LNCaP clone FGC (cell line): Measurements from ENCODE around the gene ZNF14.

Experiments used
- DNase-seq: peaks from one replicate; pipeline ENCODE4 v3.0.0-alpha.2; 2011; ENCODE audit warnings: low read depth
- H3K4me3 ChIP-seq: 2 replicates; pipeline ENCODE4 v1.5.1; 2011; ENCODE audit warnings: mild to moderate bottlenecking, low read depth, low read length, control low read depth
- TF ChIP-seq, protein P1 (sequence below): IDR thresholded peaks from 2 replicates; pipeline ENCODE4 v1.5.1; 2012; ENCODE audit warnings: mild to moderate bottlenecking; ENCODE audit not compliant: control insufficient read depth, insufficient read depth; ENCODE audit errors: extremely low read depth

The ZNF14 gene

GRCh38 chr19:19743176-19743575, 10.3 kb upstream of the ZNF14 start:
- H3K4me3 ChIP-seq, result no peak overlapping the region
- TF ChIP-seq, protein P1, sequence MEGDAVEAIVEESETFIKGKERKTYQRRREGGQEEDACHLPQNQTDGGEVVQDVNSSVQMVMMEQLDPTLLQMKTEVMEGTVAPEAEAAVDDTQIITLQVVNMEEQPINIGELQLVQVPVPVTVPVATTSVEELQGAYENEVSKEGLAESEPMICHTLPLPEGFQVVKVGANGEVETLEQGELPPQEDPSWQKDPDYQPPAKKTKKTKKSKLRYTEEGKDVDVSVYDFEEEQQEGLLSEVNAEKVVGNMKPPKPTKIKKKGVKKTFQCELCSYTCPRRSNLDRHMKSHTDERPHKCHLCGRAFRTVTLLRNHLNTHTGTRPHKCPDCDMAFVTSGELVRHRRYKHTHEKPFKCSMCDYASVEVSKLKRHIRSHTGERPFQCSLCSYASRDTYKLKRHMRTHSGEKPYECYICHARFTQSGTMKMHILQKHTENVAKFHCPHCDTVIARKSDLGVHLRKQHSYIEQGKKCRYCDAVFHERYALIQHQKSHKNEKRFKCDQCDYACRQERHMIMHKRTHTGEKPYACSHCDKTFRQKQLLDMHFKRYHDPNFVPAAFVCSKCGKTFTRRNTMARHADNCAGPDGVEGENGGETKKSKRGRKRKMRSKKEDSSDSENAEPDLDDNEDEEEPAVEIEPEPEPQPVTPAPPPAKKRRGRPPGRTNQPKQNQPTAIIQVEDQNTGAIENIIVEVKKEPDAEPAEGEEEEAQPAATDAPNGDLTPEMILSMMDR, result no peak
- DNase-seq, result no peak

DNA sequence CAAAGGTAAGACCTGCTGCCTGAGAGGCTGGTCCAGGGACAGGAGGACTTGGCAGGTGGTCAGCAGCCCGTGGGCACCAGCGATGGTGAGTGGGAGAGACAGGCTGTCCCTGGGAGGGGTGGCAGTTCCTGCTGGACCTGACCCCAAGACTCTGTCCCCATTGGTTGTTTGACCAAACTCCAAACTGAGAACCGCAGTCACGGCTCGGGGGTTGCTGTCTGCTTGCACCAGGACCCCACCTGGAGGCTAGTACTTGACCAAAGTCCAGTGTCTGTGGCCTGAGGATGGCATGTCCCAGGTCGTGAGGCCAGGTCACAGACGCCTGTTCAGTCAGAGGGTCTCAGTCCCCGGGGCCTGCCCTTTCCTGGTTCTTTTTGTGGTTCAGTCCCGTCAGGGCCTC, 9.9 kb upstream of the ZNF14 start:
- DNase-seq, result no peak
- TF ChIP-seq, protein P1, result no peak
- H3K4me3 ChIP-seq, result no peak overlapping the region

- H3K4me3 ChIP-seq, result no peak overlapping the region
- TF ChIP-seq, protein P1, result no peak
- DNase-seq, result no peak
Observed at GRCh38 chr19:19741184-19741583, 8.3 kb upstream of the ZNF14 start.

GRCh38 chr19:19740755-19741154, 7.8 kb upstream of the ZNF14 start:
- TF ChIP-seq, protein P1, result no peak
- no peak overlapping the region for H3K4me3 ChIP-seq
- no peak for DNase-seq

- no peak overlapping the region for H3K4me3 ChIP-seq
- no peak for DNase-seq
- TF ChIP-seq, protein P1, result no peak
Observed at GRCh38 chr19:19738564-19738963, 5.7 kb upstream of the ZNF14 start.

DNA sequence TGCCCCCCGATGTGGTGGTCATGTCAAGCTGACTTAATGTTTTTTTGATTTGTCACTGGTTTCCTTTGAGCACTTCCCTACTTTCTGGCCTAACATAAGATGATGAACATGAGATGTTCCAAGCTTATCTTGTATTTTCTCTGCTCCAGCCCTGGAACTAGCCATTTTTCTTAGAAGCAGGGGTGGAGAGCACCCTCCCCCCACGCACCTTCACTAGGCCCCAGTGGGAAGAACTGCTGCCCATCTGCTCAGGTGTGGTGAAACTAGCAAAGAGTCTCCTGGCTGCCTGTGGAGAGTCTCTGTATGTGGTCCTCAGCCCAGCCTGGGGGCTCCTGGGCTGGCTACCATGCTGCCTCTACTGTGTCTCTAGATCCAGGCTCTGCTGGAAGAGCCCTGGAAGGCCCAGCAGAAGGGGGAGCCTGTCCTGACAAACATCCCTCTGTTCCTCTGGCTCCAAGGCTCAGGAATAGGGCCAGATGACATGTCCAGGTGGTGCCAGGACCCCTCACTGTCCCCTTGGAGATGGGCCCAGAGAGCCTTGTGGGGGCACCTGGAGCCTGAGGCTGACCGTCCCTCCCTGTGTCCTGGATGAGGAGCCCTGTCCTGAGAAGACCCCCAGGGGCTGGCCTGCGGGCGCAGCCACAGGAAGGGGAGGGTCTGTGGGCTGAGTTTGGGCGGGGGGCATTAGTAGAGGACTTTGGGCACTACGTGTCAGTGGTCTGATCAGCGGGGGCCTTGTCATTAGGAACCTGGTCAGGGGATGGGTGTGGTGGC, 4.8 kb upstream of the ZNF14 start:
- DNase-seq, result no peak
- H3K4me3 ChIP-seq, result no peak overlapping the region
- TF ChIP-seq, protein P1, result no peak

DNA sequence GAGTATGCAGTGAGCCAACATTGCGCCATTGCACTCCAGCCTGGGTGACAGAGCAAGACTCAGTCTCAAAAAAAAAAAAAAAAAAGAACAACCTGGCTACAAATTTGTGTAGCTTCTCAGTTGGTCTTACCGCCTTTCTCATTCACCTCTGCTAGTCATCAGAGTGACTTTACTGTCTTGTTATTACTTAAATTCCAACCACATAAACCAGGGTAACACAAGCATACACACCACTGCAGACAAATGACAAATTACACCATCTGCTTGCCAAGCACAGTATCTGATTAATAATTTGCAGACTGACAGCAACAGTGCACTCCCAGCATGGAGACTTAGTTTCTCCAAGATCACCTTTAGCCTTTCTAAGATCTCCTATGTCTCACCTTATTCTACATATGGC, 11.0 kb downstream of the ZNF14 start:
- DNase-seq, result no peak
- no peak overlapping the region for H3K4me3 ChIP-seq
- TF ChIP-seq, protein P1, result no peak
